ENCODE data around the gene ZPLD1. TPM values are rescaled to one million over a fixed set of nuclear protein-coding genes. Genes with fewer than 3 reads are reported as not detected.
A peak's percentile ranks its signal among the peaks of the same experiment; 100 is the strongest.

The ZPLD1 gene
- total and polyA plus RNA-seq, 2 of the 4 experiments (the other 2 are of a cell fraction) = under 0.01 to 0.03 TPM

DNA sequence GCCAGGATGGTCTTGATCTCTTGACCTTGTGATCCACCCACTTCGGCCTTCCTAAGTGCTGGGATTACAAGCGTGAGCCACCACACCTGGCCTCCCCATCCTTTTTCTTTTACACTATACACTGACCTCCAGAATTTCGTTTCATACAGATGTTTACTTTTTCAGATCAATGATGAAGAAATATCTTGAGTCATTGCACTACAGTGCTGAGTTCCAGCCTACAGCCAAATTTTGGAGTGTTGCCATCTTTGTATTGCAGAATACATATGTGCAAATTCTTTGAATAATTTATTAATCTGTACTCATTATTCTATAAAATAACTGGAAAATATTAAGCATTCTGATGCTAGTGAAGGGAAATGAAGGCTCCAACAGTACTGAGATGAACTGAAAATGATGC, 12.5 kb downstream of the ZPLD1 start:
- H3K14ac ChIP-seq (replicated peaks; ENCODE audit: low read depth, low read length) = no peak overlapping the region
- no peak overlapping the region for H3K9ac ChIP-seq (ENCODE audit: low read depth, low read length)
- H4K91ac ChIP-seq (ENCODE audit: insufficient read depth, low read depth, low read length) = no peak overlapping the region
- no peak overlapping the region for H2BK20ac ChIP-seq (ENCODE audit: low read depth, low read length)
- no peaks in the 10 kb centered on the region for H3K36me3 ChIP-seq (ENCODE audit: control insufficient read depth, insufficient read depth, low read length)
- no TSS peak for BruUV-seq (replicated peaks)
- WGBS, 2 experiments (ENCODE audit: extremely low coverage in 2 of 2, insufficient read length in 1 of 2) = no CpG with 5 or more reads among the region's 3 CpGs
- H3K27me3 ChIP-seq (ENCODE audit: control insufficient read depth, insufficient read depth, low read length) = no peaks in the 10 kb centered on the region
- no peaks in the 10 kb centered on the region for H3K9me3 ChIP-seq (ENCODE audit: control insufficient read depth, insufficient read depth, low read length)
- H3K27ac ChIP-seq (ENCODE audit: insufficient read depth, low read length) = no peak overlapping the region
- no peak overlapping the region for H4K8ac ChIP-seq (ENCODE audit: low read depth in 2 of 2, low read length in 2 of 2)
- POLR2A ChIA-PET (ENCODE audit: unreplicated experiment) = no interaction called here
- TF ChIP-seq, protein P1, sequence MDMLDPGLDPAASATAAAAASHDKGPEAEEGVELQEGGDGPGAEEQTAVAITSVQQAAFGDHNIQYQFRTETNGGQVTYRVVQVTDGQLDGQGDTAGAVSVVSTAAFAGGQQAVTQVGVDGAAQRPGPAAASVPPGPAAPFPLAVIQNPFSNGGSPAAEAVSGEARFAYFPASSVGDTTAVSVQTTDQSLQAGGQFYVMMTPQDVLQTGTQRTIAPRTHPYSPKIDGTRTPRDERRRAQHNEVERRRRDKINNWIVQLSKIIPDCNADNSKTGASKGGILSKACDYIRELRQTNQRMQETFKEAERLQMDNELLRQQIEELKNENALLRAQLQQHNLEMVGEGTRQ (IDR thresholded peaks at IDR 0.05; ENCODE audit: low read depth, low read length) = no peak
- TF ChIP-seq POLR2A (IDR thresholded peaks at IDR 0.05; ENCODE audit: low read depth, low read length) (no peak), RCOR1 (IDR thresholded peaks at IDR 0.05; ENCODE audit: insufficient replicate concordance, low read length) (no peak), CHD1 (IDR thresholded peaks at IDR 0.05; ENCODE audit: low read depth, low read length) (no peak), BHLHE40 (IDR thresholded peaks at IDR 0.05; ENCODE audit: low read depth, low read length) (no peak), RFX5 (IDR thresholded peaks at IDR 0.05; ENCODE audit: low read depth, low read length) (no peak)
- H3K79me1 ChIP-seq (ENCODE audit: low read depth in 1 of 2, low read length in 2 of 2) = no peaks in the 10 kb centered on the region
- no peak overlapping the region for H2BK15ac ChIP-seq (ENCODE audit: low read depth, low read length)
- ATAC-seq (ENCODE audit: low read depth) (no peak), DNase-seq (peak; percentile 47)
- no peak overlapping the region for H3K4ac ChIP-seq (ENCODE audit: low read depth, low read length)
- H3K18ac ChIP-seq (ENCODE audit: low read depth, low read length) = no peak overlapping the region
- H3K56ac ChIP-seq (ENCODE audit: extremely low read depth, insufficient read depth, low read length) = no peak overlapping the region
- in situ Hi-C loops (cut with MboI; ENCODE audit: low sequenced_read_pairs) (no loop called here), intact Hi-C loops (cut with micrococcal nuclease) (no loop called here), dilution Hi-C loops (cut with HindIII; ENCODE audit: low sequenced_read_pairs, unreplicated experiment) (no loop called here)
- no peak overlapping the region for H3K4me3 ChIP-seq (ENCODE audit: insufficient read depth, low read depth, low read length)
- no peaks in the 10 kb centered on the region for H3K4me1 ChIP-seq (ENCODE audit: control insufficient read depth, insufficient read depth, low read length)
- no peak overlapping the region for H4K5ac ChIP-seq (ENCODE audit: low read depth, low read length)
- no peak overlapping the region for H3K23ac ChIP-seq (ENCODE audit: low read depth, low read length)
- no peak overlapping the region for H2BK120ac ChIP-seq (ENCODE audit: low read depth, low read length)
- H2AK5ac ChIP-seq (ENCODE audit: low read depth, low read length) = no peak overlapping the region
- H2BK5ac ChIP-seq (ENCODE audit: low read depth, low read length, poor library complexity, severe bottlenecking) = no peak overlapping the region
- no peaks in the 10 kb centered on the region for H3K9me1 ChIP-seq (ENCODE audit: insufficient read depth, low read length)
- CTCF ChIA-PET = no interaction called here
- H2AFZ ChIP-seq (replicated peaks; ENCODE audit: low read length, poor library complexity) = no peak overlapping the region
- H4K20me1 ChIP-seq (ENCODE audit: insufficient read depth, low read length) = no peaks in the 10 kb centered on the region
- no peak overlapping the region for H2AK9ac ChIP-seq (replicated peaks; ENCODE audit: low read depth, low read length, poor library complexity)
- no peak overlapping the region for H3K4me2 ChIP-seq (ENCODE audit: low read depth, low read length)
